ENCODE measurements around the gene PDGFB.
"Not testable (repeated sequence)": the region's sequence is repeated elsewhere in the genome, so short reads cannot be mapped to it uniquely, and the experiment has no call there.

The PDGFB gene

DNA sequence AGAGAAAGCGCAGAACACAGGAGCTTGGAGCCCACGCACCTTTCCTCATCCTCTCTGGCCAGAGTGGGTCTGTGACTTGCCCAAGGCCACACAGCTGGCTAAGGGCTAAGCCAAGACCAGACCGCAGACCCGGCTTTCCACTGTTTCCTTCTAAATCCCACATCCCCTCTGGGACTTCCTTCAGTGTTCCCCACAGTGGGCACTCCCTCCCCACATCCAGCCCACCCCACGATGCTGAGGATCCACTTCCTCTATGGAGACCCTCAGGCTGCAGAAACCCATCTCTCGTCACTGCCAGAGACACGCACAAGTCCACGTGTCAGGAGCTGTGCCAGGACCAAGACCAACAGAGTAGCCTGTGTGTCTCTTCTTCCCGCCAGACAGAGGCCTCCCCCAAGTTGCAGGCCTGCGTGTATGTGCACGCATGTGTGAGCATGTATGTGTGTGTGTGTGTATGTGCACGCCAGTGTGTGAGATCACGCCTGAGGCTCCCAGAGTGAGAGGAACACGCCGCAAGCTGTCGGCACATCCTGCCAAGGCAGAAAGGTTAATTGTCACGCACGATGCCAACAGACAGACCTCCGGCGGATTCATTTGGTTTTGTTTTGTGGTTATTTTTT lies 21.6 kb downstream of the PDGFB start:
- DNase-seq, result no peak

DNA sequence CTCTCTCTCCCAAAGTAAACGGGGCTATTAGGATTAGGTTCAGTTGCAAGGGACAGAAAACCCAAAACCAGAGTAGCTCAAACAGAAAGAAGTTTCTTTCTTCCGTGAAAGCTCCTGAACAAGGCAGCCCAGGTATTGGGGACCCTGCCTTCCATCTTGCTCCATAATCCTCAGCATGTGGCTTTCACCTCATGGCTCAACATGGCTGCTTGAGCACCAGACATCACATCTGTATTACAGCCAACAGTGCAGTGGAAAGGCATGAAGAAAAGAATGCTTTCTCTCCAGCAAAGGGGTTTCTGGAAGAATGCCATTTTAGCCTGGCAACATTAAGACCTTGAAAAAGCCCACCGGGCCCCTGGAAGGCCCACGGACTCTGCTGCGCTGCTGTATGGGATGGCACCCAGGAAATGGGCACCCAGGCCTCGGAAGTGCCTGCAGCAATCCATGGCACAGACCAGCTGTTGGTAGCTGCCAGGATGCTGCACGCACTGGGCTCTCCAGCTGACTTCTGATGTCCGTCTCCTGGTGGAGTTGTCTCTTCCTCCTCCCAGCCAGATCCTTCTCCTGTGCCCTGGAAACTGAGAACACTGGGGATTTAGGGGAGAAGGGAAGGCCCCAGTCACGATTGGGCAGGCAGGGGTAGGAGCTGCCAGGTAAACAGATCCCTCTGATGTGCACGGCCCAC lies 22.6 kb downstream of the PDGFB start:
- no peak for DNase-seq

DNA sequence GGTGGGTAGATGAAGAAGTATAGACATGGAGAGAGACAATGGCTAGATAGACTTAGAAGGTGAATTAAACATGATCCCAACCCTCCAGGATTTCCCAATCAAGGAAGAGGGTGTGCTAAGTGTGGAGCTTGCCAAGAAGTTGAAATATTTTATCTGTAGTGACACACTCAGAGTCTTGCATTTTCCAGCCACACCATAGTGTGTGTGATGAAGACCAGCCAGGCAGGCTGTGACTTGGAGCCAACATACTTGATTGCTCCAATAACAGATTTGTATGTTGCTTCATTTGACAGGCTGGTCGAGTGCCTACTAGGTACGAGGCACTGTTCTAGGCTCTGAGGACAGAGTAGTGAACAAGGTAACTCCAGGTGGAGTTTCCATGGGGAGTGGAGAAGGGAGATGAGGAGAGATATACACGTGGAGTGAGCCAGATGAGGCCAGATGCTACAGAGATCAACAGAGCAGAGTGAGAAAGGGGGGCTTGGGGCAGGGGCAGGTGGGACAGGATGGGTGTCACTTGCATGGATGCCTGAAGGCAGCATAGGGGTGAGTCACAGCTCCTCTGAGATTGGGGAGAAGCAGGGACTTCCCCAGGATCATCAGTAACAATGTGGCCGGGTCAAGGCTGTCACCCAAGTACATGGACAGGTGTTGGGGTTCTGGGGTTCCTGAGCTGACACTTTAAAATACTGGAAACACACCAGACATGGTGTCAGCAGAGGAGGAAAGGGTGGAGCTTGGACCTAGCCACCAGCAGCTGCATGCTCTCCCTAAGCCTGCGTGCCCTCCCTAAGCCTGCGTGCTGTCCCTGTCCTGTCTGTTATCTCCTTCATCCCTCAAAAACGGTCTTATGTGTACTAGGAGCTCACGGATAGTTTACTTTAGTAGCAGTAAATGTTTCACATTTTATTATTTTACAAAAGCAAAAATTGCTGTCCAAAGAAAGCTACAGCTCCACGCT lies 23.6 kb downstream of the PDGFB start:
- peak; percentile 42 for DNase-seq

DNA sequence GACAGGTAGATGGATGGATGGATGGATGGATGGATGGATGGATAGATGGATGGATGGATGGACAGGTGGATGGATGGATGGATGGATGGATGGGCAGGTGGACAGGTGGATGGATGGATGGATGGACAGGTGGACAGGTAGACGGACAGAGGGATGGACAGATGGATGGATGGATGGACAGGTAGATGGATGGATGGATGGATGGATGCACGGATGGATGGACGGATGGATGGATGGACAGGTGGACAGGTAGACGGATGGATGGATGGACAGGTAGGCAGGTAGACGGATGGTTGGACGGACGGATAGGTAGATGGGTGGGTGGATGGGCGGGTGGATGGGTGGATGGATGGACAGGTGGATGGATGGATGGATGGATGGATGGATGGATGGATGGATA lies 24.3 kb downstream of the PDGFB start:
- DNase-seq, result no peak

DNA sequence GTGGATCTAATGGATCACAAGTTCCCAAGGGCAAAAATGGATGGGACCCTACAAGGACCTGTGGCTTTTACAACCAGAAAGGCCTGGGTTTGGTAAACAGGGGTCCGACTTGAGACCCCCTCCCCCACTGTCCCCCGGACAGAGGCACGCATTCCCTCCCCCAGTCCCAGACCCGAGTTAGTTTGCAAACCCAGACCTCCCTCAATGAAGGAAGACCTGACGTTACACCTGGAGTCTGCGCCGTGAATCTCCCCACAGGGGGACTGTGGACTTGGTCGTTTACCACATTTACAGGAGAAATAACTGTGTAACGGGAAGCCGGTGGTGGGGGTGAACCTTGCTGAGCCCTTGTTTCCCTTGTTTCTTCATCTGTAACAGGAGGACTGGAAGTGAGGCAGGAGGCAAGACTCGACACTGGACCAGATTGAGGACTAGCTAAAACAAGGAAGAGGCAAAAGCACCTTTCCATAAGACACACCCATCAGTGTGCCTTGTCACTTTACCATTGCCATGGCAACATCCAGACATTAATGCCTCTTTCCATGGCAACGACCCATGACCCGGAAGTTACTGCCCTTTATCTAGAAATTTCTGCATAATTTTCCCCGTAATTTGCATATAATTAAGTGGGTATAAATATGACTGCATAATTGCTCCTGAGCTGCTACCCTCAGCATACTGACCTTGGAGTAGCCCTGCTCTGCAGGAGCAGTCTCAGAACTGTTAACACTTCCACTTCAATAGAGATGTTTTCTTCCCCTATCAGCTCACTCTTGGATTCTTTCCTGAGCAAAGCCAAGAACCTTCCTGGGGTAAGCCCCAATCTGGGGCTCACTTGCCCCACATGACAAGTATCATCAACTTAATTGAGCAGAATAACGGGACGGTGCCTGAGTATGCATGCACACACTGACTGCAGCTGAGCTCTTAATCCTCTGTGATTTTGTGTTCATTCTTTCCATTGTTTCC lies 25.4 kb downstream of the PDGFB start:
- no peak for DNase-seq

DNA sequence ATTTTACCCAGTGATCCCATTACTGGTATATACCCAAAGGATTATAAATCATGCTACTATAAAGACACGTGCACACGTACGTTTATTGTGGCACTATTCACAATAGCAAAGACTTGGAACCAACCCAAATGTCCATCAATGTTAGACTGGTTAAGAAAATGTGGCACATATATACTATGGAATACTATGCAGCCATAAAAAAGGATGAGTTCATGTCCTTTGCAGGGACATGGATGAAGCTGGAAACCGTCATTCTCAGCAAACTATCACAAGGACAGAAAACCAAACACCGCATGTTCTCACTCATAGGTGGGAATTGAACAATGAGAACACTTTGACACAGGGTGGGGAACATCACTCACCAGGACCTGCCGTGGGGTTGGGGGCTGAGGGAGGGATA lies 26.4 kb downstream of the PDGFB start:
- not testable (repeated sequence) for DNase-seq

DNA sequence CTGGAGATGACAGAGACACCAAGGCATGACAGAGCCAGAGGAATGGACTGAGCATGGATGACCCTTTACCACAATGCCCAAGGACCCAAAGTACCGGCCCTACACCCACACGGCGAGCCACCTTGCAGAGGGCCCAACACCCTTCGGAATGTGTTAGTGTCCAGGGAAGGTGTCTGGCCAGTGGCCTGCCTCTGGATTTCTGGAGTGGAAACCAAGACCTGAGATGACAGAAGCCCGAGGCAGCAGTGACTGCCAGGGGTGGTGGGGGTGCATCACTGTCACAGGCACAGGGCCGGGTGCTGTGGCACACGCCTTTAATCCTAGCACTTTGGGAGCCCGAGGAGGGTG lies 28.7 kb downstream of the PDGFB start:
- no peak for DNase-seq

DNA sequence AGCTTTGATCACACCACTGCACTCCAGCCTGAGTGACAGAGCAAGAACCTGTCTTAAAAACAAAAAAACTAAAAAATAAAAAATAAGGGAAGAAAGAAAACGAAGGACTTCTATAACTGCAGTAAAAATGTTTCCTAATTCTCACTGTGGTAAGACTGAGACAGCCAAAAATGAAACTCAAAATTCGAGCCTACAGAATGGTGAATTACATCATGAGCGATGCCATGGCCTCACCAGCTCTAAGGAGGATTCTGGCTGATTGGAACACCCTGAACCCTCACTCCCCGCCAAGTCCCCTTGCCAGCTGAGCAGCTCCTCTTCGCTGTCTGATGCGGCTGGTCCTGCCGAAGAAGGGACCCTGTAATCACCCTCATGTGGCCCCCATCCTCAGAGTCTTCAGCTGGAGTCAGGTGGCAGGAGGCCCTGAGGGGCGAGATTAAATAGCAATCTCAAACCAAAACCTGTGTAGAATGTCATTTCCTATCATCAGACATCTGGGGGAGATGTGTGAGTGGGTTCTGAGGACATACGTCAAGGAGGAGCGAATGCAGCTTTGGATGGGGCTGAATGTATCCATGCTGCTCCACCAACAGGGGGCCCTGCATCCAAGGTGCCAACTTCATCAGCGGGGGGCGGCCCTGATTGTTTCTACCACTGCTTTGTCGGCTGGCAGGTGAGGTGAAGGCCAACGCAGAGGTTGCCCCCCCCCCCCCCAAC lies 29.2 kb downstream of the PDGFB start:
- peak; percentile 31 for DNase-seq

DNA sequence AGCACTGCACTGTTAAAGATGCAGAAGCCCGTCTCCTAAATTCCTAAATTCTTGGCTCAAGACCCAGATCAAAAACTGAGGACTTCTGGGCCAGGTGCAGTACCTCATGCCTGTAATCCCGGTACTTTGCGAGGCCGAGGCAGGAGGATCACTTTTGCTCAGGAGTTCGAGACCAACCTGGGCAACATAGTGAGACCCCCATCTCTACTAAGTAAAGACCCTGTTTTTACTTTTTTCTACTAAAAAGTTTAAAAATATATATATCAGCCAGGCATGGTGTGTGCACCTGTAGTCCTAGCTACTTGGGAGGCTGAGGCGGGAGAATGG lies 29.7 kb downstream of the PDGFB start:
- no peak for DNase-seq

DNA sequence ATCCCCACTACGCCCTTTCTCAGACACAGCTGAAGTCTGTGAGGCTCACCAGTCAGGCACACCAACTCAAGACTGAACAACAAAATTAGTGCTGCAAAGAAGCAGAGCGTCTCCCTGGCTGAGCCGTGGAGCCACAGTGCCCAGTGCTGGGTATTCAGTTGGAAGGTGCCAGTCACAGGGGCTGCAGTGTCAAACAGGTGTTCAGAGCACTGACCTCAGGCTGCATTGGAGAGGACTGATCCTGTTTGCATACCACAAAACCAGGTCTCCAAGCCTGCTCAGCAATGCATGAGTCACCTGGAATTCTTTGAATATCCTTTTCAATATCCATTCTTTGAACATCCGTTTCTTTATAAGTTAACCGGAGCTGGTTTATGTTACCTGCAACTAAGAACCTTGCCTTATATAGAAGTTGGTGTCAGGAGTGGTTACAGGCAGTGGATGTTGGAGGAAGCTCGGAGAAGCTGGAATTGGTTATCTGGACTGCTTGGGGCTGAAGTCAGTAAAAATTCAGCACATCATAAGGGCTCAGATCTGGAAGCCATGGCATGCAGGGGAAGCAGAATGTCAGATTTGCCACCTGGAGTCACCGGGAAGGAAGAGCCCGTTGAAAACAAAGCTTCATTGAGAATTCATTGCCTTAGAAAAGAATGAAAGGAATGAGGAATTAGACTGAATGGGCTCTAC lies 30.3 kb downstream of the PDGFB start:
- DNase-seq, result no peak

DNA sequence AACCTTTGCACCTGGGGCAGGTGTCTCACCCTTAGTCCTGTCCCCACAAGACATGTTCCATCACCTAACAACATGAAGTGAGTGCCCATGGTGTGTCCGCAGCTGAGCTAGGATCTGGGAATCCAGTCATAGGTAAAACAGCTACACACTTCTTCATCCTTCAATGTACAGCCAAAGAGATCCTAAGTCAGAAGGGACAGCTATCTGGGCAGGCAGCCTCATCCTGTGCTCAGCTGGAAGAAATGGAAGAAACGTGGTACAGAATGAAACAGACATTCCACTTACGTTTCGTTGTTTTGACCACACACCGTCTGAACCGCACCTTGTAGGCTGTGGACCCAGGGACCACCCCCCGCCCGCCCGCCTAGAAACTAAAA lies 30.8 kb downstream of the PDGFB start:
- no peak for DNase-seq

DNA sequence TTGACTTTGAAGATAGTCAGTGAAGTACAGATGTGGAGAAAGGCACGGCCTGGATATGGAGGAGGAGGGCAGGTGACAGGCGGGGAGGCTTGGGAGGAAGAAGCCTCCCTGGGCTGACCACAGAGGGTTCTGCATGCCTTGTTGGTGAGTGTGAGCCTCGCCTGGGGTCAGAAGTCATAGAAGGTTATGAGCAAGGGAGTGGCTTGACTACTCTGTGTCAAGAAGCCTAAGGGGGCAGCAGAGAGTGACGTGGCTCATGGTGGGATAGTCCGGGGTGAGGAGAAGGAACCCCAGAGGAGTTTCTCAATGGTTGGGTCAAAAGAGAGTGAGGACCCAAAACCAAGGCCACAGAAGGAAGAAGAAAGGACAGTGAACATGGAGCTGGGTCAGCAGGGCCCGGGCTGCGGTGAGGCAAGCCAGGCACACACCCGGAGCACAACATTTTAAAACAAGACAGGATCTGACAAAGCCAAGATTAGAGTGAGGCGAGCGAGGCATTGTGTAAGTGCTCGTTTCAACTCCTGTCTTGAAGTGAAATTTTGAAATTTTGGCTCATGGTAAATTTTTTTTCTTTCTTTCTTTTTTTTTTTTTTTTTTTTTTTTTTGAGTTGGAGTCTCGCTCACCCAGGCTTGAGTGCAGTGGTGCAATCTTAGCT lies 31.9 kb downstream of the PDGFB start:
- DNase-seq, result no peak

DNA sequence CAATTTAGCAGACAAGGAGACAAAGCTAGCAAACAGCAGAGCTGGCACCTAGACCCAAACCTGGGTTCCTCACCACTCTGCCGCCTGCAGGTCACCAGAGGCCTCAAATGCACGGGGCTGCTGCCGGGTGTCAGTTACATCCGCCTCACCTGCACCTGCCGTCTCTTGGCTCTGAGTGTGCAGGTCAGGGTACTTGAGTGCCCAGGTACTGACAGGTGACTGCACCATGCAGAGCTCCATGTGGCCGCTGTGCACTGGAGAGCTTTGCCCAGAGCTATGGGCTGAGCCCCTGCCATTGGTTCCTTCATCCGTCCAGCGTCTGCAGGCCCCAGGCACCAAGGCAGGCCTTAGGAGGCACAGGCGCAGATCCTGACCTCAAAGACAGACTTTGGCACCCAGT lies 35.0 kb downstream of the PDGFB start:
- DNase-seq, result no peak

DNA sequence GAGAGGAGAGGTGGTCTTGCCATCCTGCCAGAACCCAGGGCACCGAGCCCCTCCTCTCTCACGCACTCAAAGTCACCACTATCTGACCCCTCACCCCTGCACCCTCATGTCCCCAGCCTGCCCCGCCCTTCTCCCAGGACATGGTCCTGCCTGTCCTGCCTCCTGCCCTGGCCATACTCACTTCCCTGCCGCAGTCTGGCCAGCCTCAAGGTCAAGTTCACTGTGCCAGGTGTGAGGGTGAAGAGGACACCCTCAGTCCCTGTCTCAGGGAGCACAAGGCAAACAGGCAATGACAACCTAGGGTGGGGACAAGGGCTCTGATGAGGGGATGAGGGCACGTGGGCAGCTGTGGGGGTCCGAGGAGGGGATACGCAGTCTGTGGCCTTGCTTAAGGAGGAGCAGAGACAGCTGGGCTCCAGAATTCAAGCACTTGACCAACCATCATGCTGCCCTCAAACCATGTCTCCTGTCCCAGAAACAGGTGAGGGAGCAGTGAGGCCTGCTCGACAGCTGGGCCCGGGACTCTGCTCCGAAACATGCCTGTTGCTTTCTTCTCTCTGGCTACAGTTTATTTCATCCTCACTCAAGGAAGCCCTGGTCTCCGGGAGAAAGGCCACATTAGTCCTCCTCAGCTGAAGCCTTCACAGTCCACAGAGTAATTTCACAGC lies 36.6 kb downstream of the PDGFB start:
- DNase-seq, result no peak

DNA sequence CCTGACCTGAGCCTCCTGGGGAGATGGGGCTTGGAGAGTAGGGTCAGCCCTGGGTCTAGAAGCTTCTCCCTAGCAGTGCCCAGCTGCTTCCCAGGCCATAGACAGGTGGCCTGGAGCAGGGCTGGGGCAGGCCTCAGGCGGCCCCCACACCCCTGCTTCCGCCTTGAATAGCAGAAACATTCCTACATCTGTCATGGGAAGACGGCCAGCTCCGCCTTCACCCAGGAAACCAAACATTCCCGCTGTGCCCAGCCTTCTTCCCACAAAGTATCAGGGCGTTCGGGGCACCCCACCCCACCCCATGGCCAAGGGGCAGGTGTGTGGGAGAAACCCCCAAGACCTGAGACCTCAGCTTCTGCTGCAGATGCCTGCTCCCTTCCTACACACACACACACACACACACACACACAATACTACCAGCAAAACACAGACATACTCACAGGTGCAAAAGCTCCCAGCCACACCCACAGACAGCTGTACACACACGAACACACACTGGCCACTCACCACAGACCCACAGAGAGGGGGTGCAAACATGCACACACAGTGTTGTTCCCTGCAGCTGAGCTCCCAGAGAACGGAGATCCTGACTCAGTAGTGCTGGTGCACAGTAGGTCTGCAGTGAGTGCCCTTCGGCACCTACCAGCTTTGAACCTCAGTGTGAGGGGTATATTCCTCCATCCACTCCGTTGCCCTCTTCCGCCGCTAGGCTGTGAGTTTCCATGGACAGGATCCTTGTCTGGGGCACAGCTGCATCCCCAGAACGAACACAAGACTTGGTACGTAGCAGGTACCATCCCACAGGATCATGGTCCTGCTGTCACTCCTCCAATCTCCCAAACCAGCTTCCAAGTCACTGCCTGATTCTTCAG lies 37.4 kb downstream of the PDGFB start:
- DNase-seq, result peak; percentile 33

DNA sequence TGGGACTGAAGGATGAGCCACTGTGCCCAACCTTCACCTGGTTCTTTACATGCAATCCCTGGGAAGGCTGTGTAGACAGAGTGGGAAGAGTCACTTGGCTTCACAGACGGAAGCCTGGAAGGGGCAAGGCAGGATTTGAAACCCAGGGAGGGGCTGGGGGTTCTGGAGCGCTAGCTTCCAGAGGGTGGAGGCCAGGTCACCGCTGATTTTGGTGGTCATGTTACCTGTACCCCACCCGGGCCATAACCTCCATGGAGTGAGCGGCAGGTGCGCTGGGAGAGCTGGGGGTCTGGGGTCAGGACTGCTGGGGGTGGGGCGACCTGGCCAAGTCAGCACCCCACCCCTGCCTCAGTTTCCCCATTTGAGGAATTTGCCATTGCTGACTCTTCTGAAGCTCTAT lies 38.3 kb downstream of the PDGFB start:
- DNase-seq, result no peak

DNA sequence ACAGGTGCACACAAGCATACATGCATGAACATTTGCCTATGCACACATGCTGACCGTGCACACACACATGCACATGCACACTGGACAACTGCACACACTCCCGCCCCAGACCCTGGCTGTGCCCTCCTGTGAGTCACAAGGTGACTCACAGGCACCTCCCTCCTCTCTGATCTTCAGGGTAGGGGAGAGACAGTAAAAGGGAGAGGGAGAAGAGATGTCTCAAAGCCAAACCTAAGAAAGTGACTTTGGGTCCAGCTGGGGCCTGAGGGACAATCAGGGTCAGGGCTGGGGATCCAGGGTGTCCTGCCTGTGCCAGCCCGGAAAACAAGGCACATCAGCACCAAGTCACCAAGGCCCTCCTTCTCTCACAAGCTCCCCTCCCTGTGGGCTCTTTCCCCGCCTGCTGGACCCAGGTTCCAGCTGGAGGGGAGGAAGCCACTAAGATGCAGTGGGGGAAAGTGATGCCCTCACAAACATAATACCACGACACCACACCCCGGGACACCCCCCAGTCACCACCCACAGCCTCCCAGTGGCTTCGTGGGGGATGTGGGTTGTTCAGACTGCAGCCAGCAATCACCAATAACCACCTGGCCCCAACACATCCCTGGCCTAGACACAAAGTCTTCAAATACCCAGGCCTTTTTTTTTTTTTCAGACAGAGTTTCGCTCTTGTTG lies 39.3 kb downstream of the PDGFB start:
- DNase-seq, result peak; percentile 67

DNA sequence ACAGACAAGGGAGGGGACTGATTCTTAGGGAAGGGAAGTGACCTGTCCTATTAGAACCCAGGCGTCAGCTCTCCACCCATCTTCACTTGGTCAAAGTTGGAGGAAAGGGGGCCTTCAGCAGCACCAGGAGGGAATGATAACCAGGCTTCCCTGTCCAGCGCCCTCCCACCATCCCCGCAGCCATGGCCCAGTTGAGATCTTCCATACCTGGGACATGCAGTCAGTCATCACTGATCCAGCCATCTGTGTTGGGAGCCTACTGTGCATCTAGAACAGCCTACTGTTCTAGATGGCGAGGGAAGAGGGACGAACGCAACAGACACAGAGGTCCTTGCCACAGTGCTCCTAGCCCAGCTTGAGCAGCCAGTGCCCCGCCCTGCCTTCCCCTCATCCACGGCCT lies 40.6 kb downstream of the PDGFB start:
- no peak for DNase-seq

DNA sequence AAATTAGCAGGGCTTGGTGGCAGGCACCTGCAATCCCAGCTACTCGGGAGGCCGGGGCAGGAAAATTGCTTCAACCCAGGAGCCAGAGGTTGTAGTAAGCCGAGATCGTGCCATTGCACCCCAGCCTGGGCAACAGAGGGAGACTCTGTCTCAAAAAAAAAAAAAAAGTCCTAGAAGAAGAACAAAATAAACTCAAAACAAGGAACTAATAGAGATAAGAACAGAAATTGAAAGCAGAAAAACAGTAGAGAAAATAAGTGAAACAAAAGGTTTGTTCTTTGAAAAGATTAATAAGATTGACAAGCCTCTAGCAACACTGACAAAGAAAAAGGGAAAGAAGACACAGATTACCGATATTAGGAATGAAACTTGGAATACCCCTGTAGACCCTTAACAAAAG lies 47.2 kb downstream of the PDGFB start:
- DNase-seq, result no peak
